GM12891 (cell line): Measurements from ENCODE around the gene FLT1.

ENCODE experiments used
- DNase-seq: peaks from one replicate; pipeline ENCODE4 v3.0.0; 2011; ENCODE audit warnings: low spot score; ENCODE audit not compliant: insufficient read length
- FAIRE-seq: peaks from 2 replicates; lab custom pipeline; 2011; peaks lifted over from hg19 to GRCh38; lab: Jason Lieb, UNC
- PAX5 ChIP-seq: IDR thresholded peaks from 2 replicates; pipeline ENCODE4 v1.6.1; 2011; ENCODE audit warnings: low read length, moderate library complexity, mild to moderate bottlenecking; ENCODE audit not compliant: insufficient read depth, severe bottlenecking
- POLR2A ChIP-seq: IDR thresholded peaks from 2 replicates; pipeline ENCODE4 v1.6.1; 2011; ENCODE audit warnings: low read depth, low read length, control low read depth
- POLR2AphosphoS5 ChIP-seq: IDR thresholded peaks from 2 replicates; pipeline ENCODE4 v1.6.1; 2011; ENCODE audit warnings: low read depth, low read length, control low read depth
- POU2F2 ChIP-seq: IDR thresholded peaks from 2 replicates; pipeline ENCODE4 v1.6.1; 2011; ENCODE audit warnings: low read depth, mild to moderate bottlenecking, control low read depth, low read length, moderate library complexity
- SPI1 ChIP-seq: IDR thresholded peaks from 2 replicates; pipeline ENCODE4 v1.6.1; 2011; ENCODE audit warnings: low read depth, low read length, control low read depth
- TAF1 ChIP-seq: IDR thresholded peaks from 2 replicates; pipeline ENCODE4 v1.6.1; 2011; ENCODE audit warnings: low read depth, low read length, control low read depth

FLT1 gene

DNA sequence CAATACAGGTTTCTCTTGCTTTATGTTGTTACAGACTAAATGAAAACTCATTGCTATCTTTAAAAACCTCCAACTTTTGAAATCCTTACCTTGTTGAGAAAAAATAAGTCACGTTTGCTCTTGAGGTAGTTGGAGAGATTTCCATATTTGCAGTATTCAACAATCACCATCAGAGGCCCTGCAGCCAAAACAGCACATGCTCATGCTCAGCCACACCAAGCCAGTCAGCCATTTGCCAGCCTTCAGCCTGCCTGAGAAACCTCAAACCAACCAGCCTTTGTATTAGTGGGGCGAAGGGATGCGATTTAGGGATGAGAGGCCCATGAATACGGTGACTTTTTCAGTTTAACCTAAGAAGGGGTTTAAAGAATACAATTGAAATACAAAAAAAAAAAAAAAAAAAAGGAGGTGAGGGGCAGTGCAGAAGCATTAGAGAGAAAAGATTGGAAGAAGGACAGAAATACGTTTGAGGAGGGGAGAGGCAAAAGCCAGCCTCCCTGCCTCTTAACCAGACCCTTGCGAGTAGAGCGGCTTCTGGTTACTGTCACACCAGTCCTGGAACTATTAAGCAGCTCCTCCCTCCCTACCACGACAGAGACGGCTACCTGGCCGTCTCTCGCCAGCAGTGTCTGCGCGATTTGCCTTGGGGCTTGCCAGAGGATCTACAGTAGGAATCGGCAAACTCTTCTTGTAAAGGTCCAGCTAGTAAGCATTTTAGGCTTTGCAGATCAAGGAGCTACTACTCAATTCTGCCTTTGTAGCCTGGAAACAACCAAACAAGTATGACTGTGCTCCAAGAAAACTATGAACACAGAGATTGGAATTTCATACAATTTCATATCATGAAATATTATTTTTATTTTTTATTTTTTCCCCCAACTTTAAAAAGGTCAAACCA, 167.3 kb downstream of the FLT1 start:
- FAIRE-seq (no peak), DNase-seq (no peak)
- TF ChIP-seq TAF1: no peak
- TF ChIP-seq POLR2AphosphoS5: no peak
- TF ChIP-seq PAX5: no peak
- TF ChIP-seq SPI1: no peak
- TF ChIP-seq POU2F2: no peak
- no peak for TF ChIP-seq POLR2A

DNA sequence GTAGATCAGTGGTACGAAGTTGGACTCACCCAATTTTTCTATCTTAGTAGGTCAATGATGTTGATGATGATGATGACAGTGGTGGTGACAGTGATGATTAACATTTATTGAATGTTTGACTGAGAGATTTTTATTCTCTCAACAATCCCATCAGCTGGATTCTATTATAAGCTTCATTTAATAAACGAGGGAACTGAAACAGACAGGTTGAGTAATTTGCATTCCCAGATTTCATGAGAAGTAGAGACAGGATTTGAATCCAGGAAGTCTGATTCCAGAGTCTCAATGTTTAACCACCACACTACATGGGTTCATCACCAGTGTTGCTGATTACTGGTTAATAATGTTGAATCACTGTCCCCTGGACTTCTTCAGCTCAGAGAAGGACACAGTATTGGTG, 168.9 kb downstream of the FLT1 start:
- TF ChIP-seq TAF1 (no peak), SPI1 (no peak), POLR2A (no peak), PAX5 (no peak), POLR2AphosphoS5 (no peak), POU2F2 (no peak)
- DNase-seq (no peak), FAIRE-seq (no peak)

DNA sequence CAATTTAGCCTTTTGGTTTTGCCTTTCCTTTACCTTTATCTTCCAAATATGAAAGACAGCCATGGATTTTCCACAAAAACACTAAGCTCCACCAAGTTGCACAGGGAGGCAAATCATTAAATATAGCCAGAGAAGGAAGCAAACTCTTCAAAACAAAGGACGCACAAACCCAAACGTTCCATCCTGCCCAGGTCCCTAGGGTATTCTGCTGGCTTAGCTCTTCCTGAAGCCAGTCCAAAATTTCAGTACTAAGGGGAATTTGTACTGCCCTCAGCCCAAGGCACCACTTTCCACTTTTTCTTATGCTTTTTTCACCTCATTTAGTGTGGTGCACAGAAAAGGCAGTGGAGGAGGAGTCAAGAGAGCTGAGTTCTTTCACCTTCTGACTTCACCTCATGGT, 169.9 kb downstream of the FLT1 start:
- FAIRE-seq: no peak
- DNase-seq: no peak
- TF ChIP-seq PAX5 (no peak), TAF1 (no peak), SPI1 (no peak), POLR2AphosphoS5 (no peak), POU2F2 (no peak), POLR2A (no peak)

DNA sequence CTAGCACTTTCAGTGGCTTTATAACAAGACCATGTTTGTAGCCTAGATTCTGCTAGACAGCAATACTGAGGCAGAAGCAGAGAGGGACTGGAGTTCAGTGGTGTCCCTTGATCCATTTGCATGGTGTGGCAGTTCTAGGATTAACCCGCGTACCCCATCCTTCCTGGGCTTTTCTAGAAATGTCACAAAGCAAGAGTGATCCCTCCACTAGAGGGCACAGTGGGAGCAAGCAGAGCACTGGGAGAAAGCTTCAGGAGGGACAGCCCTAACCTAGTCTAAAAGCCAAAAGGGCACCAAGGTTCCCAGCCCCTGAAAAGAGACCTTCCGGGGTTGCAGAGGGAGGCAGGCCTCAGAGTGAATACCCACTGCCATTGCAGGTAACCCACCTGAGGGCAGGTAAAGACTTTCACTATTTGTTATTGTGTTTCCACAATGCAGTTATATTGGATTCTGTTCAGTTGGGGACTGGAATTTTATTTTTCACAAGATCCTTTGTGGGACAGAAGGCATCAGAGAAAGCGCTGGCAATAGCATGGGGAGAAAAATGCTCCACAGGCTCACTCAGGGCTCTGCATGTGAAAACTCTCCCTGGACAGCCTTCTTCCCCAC, 170.6 kb downstream of the FLT1 start:
- TF ChIP-seq PAX5: no peak
- TF ChIP-seq SPI1: no peak
- no peak for TF ChIP-seq POU2F2
- no peak for TF ChIP-seq POLR2A
- TF ChIP-seq TAF1: no peak
- DNase-seq (peak; percentile 52), FAIRE-seq (peak; percentile 72)

DNA sequence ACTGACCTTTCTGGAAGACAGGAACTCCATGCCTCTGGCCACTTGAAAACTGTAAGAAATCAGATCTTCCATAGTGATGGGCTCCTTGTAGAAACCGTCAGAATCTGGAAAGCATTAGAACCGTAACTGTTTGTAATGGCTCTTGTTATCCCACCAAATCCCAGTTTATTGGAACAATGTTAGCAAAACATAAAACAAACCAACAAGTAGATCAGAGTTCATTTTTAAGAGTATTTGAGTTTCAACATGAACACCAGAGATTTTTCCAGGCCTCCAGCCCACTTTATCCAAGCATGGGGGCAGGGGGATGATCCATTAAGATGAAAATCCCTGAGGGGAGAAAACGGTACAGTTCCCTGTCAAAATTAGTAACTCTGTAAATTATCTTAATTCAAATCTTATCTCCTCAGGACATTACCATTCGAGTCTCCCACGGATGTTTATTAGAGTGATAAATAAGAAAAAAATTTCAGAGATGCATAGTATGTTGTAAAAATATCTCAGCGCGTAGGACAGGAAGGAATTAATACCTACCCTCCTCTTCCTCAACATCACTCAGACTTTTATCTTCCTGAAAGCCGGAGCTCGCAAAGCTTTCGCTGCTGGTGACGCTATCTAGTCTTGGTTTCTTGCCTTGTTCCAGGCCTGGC, 172.5 kb downstream of the FLT1 start:
- no peak for FAIRE-seq
- no peak for DNase-seq
- no peak for TF ChIP-seq PAX5

DNA sequence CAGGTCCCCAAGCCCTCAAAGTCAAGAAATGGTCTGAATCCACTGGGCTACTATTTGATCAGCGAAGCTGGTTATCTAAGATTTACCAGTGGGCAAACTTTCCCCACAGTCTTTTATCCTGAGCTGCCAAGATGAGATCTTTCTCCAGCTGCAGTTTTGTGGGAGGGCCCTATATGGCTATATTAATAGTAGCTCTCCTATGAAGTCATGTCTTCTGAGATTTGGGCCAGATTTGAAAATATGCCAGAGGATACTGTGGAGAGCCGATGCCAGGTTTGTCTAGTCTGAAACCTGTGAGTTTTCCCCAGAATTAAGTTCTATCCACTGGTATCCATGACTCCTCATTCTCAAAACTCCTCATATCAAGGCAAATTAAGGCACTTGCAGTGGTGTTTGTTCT, 173.2 kb downstream of the FLT1 start:
- DNase-seq (no peak), FAIRE-seq (no peak)
- TF ChIP-seq TAF1 (no peak), PAX5 (no peak)

DNA sequence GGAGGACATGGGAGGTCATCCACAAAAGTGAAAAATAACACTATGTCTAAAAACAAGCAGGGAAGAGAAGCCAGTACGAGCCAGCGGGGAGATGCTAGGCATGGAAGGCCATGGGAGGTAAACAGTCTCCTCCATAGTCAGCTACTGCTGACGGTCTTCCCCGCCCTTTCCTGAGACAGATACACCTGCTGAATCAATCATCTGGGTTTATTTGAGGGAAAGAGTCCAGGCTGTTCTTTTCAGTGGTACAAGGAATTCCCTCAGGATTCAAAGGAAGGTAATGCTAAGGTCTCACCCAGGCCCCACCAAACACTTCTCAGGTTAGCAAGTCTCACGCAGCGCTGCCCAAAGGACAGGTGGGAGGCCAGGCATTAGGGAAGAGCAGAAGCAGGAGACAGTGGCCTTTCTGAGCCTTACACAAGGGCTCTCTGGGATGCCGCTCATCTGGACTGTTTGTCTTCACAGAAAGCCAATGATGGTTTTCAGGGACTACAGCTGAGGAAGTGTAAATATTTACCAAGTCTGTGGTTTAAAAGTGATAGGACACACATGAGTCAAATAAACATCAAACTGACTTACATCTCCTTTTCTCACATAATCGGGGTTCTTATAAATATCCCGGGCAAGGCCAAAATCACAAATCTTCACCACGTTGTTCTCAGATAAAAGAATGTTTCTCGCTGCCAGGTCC, 173.9 kb downstream of the FLT1 start:
- TF ChIP-seq TAF1: no peak
- no peak for TF ChIP-seq PAX5
- TF ChIP-seq SPI1: no peak
- TF ChIP-seq POU2F2: no peak
- TF ChIP-seq POLR2A: no peak
- no peak for TF ChIP-seq POLR2AphosphoS5
- DNase-seq: no peak
- no peak for FAIRE-seq

DNA sequence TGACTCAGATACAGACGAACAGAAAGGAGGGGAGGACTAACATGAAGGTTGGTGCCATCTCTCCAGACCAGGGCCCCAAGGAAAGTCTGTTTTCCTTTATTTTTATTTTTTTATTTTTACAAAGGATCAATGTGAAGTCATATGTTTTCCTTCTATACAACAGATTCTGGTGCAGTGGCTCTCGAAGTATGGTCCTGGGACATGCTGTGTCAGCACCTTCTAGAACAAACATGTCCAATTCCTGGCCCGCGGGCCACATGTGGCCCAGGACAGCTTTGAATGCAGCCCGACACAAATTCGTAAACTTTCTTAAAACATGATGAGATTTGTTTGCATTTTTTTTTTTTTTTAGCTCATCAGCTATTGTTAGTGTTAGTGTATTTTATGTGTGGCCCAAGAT, 174.7 kb downstream of the FLT1 start:
- no peak for DNase-seq
- TF ChIP-seq POU2F2: no peak
- no peak for TF ChIP-seq POLR2A
- no peak for TF ChIP-seq POLR2AphosphoS5
- TF ChIP-seq TAF1: no peak
- no peak for TF ChIP-seq SPI1
- no peak for TF ChIP-seq PAX5
- FAIRE-seq: no peak

DNA sequence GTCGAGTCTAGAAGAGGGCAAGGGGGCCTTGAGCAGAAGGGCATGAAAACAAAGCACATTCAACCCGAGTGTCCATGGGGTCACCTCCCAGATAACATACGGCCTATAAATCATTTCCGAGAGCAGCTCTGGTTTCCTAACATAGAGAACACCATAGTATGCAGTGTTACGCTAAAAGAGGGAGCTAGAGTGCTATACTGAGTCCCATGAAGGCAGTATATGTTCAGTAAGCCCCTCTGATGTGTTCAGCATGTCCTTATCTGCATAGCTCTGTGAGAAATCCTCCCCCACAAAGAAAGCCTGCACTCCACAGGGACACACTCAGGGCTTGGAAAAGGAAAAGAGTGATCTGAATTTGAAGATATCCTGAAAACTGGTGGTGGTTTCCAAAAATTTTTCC, 175.4 kb downstream of the FLT1 start:
- TF ChIP-seq POU2F2: no peak
- no peak for TF ChIP-seq POLR2A
- TF ChIP-seq TAF1: no peak
- no peak for TF ChIP-seq POLR2AphosphoS5
- TF ChIP-seq PAX5: no peak
- no peak for TF ChIP-seq SPI1
- DNase-seq (no peak), FAIRE-seq (no peak)

DNA sequence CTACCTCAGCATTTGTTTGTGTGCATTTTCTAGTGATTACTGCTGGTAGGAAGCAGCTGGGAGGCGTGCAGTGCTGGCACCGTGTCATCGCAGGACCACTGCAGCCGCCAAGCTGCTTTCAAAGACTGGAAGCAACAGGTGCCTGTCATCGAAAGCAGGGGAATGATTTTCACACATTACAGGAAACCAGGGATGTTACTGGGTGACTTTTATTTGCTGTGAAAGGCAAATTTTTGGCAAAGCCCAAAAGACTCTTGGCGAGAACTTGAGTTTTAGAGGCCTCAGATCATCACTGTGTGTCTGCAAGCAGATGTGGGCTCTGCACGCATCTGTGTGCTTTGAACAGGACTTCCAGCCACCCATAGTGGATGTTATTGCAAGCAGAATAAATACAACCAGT, 176.4 kb downstream of the FLT1 start:
- FAIRE-seq (peak; percentile 28), DNase-seq (no peak)
- TF ChIP-seq PAX5: no peak
- TF ChIP-seq TAF1: no peak
- TF ChIP-seq POLR2AphosphoS5: no peak
- no peak for TF ChIP-seq SPI1
- no peak for TF ChIP-seq POU2F2
